Stimulated activated CD4-positive, alpha-beta T cell treated with anti-CD3 and anti-CD28 coated beads, Interleukin-15, amount 100 ng/mL, for 1 hour (primary cell): Measurements from ENCODE around the gene C5.
"Not testable (repeated sequence)": the region's sequence is repeated elsewhere in the genome, so short reads cannot be mapped to it uniquely, and the experiment has no call there.

Experiments used
- DNase-seq, 2 donors: peaks; one replicate each; pipeline ENCODE4 v3.0.0-alpha.2; 2020; ENCODE audit warnings: low read depth in 1 of 2, low spot score in 1 of 2

The C5 gene

DNA sequence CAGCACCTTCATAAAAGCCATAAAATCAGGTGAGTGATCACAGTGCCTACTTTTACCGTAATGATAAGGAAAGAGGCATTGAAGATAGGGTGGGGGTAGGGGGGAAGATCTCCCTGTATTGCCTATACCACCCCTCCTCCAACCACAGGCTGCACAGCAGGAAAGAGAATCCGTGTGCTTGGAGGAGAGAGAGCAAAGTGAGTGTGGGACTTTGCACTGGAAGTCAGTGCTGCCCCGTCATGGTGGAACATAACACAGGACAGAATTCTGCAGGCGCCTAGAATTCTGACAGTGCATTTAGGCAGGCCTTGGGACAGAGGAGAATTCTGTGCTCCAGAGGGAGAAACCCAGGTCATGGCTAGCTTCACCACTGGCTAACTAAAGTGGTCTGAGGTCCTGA lies 3.5 kb upstream of the C5 start:
- no peak for DNase-seq

GRCh38 chr9:121048618-121049017 lies 1.5 kb downstream of the C5 start:
- no peak for DNase-seq

GRCh38 chr9:121048175-121048574 lies 1.9 kb downstream of the C5 start:
- DNase-seq, result no peak

- no peak for DNase-seq
Observed at GRCh38 chr9:121038804-121039203, 11.3 kb downstream of the C5 start.

GRCh38 chr9:121038362-121038761 lies 11.7 kb downstream of the C5 start:
- DNase-seq, result no peak

DNA sequence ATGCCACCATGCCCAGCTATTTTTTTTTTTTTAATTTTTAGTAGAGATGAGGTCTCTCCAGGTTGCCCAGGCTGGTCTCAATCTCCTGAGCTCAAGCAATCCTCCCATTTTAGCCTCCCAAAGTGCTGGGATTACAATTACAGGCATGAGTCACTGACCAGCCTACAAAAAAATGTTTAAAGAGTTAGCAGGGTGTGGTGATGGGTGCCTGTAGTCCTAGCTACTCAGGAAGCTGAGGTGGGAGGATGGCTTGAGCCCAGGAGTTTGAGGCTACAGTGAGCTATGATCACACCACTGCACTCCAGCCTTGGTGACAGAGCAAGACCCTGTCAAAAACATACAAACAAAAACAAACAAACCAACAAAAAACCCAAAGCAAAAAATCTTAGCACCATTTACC lies 14.4 kb downstream of the C5 start:
- not testable (repeated sequence) for DNase-seq

DNA sequence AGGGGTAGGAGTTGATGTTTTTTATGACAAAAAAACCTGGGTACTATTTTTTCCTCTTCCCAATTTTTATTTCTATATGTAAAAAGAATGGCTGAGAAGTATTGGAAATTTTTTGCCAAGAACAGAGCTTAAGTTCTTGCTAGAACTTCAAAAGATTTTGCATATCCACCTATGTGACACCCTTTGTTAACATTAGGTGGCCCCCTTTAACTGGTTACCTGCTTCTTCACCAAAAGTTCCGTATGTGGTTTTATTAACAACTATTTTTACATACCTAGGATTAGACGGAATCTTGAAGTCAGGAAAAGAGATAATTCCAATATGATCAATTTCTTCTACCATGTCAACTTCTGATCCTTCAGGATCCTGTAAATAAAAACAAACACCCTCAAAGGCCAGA lies 15.5 kb downstream of the C5 start:
- DNase-seq, result no peak

GRCh38 chr9:121029469-121029868 lies 20.6 kb downstream of the C5 start:
- DNase-seq, result no peak

DNA sequence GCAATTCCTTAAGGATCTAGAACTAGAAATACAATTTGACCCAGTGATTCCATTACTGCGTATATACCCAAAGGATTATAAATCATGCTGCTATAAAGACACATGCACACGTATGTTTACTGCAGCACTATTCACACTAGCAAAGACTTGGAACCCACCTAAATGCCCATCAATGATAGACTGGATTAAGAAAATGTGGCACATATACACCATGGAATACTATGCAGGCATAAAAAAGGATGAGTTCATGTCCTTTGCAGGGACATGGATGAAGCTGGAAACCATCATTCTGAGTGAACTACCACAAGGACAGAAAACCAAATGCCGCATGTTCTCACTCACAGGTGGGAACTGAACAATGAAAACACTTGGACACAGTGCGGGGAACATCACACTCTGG lies 21.8 kb downstream of the C5 start:
- DNase-seq, result not testable (repeated sequence)

DNA sequence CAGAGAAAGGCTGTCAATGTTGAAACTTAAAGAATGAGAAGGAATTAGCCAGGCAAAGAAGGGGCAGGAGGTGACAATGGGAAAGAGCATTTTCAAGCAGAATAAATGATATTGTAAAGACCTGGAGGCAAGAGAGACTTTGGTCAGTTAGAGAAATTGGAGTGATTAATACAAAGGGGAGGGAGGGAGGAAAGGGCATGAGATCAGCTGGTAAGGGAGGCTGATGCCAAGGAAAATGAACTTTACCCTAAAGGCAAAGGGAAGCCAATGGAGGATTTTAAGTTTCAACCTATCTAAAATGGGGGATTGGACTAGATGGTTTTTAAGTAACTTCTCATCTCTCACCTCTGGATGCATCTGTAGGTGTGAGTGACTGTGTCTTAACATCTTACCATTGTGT lies 23.3 kb downstream of the C5 start:
- DNase-seq, result no peak

DNA sequence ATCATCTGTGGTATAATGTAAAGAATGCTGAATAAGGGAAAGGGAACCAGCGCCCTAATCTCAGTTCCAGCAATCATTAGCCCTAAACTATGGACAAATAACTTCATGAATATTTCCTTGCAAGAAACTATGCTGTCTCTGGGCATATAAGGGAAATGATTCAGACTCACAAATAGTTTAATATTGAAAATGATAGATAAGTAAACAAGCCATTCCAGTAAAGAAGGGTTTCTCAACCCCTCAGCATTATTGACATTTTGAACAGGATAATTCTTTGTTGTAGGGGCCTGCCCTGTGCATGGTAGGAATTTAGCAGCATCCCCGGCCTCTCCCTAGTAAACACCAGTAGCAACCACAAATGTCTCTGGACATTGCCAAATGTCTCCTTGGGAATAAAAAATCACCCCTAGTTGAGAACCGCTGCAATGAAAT lies 23.8 kb downstream of the C5 start:
- DNase-seq, result no peak

DNA sequence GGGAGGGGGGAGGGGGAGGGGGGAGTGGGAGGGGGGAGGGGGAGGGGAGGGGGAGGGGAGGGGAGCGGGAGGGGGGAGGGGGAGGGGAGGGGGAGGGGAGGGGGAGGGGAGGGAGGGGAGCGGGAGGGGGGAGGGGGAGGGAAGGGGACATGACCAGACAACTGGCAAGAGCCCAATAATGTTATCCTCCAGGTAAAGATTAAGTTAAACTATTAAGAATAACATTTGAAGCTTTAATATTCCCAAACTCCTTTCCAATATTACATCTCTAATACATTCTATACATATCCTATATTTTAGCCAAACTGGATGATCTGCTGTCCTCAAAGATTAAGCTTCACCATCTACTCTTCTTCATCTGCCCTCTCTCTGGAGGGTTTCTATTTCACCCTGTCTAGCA lies 25.8 kb downstream of the C5 start:
- DNase-seq, result no peak

GRCh38 chr9:121023064-121023463 lies 27.0 kb downstream of the C5 start:
- no peak for DNase-seq

- no peak for DNase-seq
Observed at GRCh38 chr9:121021301-121021700, 28.8 kb downstream of the C5 start.

DNA sequence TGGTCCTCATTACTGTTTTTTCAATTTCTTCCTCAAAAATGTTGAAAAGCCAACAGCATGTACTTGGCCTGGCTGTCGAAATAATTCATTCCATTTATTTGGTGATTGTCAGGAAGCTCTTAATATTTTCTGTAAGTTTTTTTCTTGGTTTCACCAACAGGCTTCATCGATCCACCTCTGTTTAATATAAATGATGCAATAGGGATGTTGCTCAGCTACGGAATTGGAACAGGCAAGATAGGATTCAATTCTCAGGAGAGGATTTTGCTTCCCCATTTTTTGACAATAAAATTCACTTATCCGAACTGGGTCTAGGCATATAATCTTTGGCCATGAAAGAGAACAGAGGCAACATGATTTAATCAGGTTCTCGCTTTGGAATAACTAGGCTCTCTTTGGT lies 30.8 kb downstream of the C5 start:
- no peak for DNase-seq

DNA sequence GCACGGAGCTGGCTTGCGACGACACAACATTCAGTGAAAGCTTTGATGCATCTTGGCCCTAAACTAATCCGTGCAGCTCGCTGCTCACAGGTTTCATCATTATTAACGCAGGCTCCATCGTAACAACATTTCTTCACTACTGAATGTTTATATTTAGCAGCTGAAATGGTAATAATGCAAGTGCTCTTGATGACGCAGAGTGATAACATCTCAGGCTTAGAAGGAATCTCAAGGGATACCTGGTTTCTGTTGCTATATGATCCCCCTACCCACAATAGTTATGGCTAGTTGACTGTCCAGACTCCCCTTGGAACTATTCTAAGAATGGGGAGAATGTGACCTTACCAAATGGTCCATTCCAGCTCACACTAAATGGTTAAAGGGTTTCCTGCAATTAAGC lies 36.2 kb downstream of the C5 start:
- DNase-seq, result no peak

- no peak for DNase-seq
Observed at GRCh38 chr9:121009650-121010049, 40.4 kb downstream of the C5 start.

- DNase-seq, result no peak
Observed at GRCh38 chr9:120999317-120999716, 50.8 kb downstream of the C5 start.

GRCh38 chr9:120998111-120998510 lies 52.0 kb downstream of the C5 start:
- DNase-seq, result no peak

- DNase-seq, result no peak
Observed at GRCh38 chr9:120997502-120997901, 52.6 kb downstream of the C5 start.

- no peak for DNase-seq
Observed at GRCh38 chr9:120996409-120996808, 53.7 kb downstream of the C5 start.

- no peak for DNase-seq
Observed at GRCh38 chr9:120989065-120989464, 61.0 kb downstream of the C5 start.

- DNase-seq, result no peak
Observed at GRCh38 chr9:120985819-120986222, 64.3 kb downstream of the C5 start.

DNA sequence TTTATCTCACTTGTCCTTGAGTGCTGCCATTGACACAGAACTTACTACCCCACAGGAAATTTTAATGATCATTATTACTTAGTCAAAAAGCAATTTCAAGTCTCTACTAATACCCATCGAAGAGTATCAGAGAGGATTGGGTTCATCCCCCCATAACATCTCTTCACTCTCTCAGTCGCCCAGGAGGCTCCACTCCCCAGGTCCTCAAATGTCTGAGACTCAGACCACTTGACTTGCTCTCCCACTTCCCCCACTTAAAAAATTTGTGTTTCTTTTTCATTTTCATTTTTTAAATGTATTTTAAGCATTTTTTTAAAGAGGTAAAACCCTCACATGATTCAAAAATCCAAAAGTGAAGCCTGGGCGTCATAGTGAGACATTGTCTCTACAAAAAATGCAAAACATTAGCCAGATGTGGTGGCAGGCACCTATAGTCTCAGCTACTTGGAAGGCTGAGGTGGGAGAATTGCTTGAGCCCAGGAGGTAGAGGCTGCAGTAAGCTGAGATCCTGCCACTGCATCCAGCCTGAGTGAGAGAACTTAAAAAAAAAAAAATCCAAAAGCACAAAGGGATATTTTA lies 66.7 kb downstream of the C5 start:
- DNase-seq, result no peak
